Measurements from ENCODE around the gene SAT2. TPM values are rescaled to one million over a fixed set of nuclear protein-coding genes. Genes with fewer than 3 reads are reported as not detected.

SAT2 gene
- total and polyA plus RNA-seq, 9 donors = 89.5 to 235 (median 145) TPM

- TF ChIP-seq EP300 (IDR thresholded peaks at IDR 0.05) (no peak), POLR2A (IDR thresholded peaks at IDR 0.05) (no peak)
- TF ChIP-seq, protein P1, sequence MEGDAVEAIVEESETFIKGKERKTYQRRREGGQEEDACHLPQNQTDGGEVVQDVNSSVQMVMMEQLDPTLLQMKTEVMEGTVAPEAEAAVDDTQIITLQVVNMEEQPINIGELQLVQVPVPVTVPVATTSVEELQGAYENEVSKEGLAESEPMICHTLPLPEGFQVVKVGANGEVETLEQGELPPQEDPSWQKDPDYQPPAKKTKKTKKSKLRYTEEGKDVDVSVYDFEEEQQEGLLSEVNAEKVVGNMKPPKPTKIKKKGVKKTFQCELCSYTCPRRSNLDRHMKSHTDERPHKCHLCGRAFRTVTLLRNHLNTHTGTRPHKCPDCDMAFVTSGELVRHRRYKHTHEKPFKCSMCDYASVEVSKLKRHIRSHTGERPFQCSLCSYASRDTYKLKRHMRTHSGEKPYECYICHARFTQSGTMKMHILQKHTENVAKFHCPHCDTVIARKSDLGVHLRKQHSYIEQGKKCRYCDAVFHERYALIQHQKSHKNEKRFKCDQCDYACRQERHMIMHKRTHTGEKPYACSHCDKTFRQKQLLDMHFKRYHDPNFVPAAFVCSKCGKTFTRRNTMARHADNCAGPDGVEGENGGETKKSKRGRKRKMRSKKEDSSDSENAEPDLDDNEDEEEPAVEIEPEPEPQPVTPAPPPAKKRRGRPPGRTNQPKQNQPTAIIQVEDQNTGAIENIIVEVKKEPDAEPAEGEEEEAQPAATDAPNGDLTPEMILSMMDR (IDR thresholded peaks at IDR 0.05) = no peak
- WGBS, 3 donors = 66 to 76% (median 72%) methylated on average over 9 of the region's 9 CpGs
- Histone ChIP-seq H3K4me1 (ENCODE audit: insufficient read depth) (peaks cover 21% of the 10 kb centered on the region), H3K9me3 (no peaks in the 10 kb centered on the region), H3K27ac (no peak overlapping the region), H3K4me3 (no peak overlapping the region), H3K27me3 (no peaks in the 10 kb centered on the region), H3K36me3 (no peaks in the 10 kb centered on the region)
- no peak for DNase-seq
- intact Hi-C loops (cut with DNase I) = loop anchor here in 1 of 4 donors (2.0 kb wide), 1 partner anchor 76 kb away; no protein-coding TSS in a partner anchor
These were observed 40.8 kb downstream of the SAT2 start for GRCh38 chr17:7586673-7587419.

- peak; percentile 97 to 99 (median 98) for DNase-seq
- Histone ChIP-seq H3K4me3 (peak within 1 kb of the TSS; percentile 77), H3K27me3 (no peaks in the 10 kb centered on the region), H3K4me1 (ENCODE audit: insufficient read depth) (peaks cover 21% of the 10 kb centered on the region), H3K27ac (peak within 1 kb of the TSS; percentile 83 to 93), H3K9me3 (no peaks in the 10 kb centered on the region), H3K36me3 (no peaks in the 10 kb centered on the region)
- TF ChIP-seq EP300 (IDR thresholded peaks at IDR 0.05) = no peak
- TF ChIP-seq, protein P1 (IDR thresholded peaks at IDR 0.05) = peak in 1 of 3 donors; percentile 3
- TF ChIP-seq POLR2A (IDR thresholded peaks at IDR 0.05) = peak; percentile 35
- WGBS, 3 donors = 10 to 13% (median 11%) methylated on average over 67 to 69 of the region's 69 CpGs
- intact Hi-C loops (cut with DNase I) = no loop called here
These were observed 44.1 kb downstream of the SAT2 start, which contains the start of gene MPDU1 for GRCh38 chr17:7583253-7584109. MPDU1 (plus strand) TSS chr17:7583852; CDS start chr17:7583863, 11 bp downstream.

GRCh38 chr17:7582396-7583252 is 45.0 kb downstream of the SAT2 start:
- no peaks in the 10 kb centered on the region for H3K27me3 ChIP-seq
- peak overlapping the region; percentile 83 to 93 for H3K27ac ChIP-seq
- peak in 4 of 5 donors; percentile 56 to 77 (median 74) for DNase-seq
- 67 to 76% (median 75%) methylated on average over 33 to 36 of the region's 36 CpGs for WGBS, 3 donors
- H3K9me3 ChIP-seq = no peaks in the 10 kb centered on the region
- TF ChIP-seq EP300 (IDR thresholded peaks at IDR 0.05) (no peak), POLR2A (IDR thresholded peaks at IDR 0.05) (no peak)
- TF ChIP-seq, protein P1 (IDR thresholded peaks at IDR 0.05) = no peak
- peak overlapping the region; percentile 77 for H3K4me3 ChIP-seq
- peaks cover 18% of the 10 kb centered on the region for H3K4me1 ChIP-seq (ENCODE audit: insufficient read depth)
- intact Hi-C loops (cut with DNase I) = no loop called here
- no peaks in the 10 kb centered on the region for H3K36me3 ChIP-seq
